ENCODE measurements around the gene KMT2C.

DNA sequence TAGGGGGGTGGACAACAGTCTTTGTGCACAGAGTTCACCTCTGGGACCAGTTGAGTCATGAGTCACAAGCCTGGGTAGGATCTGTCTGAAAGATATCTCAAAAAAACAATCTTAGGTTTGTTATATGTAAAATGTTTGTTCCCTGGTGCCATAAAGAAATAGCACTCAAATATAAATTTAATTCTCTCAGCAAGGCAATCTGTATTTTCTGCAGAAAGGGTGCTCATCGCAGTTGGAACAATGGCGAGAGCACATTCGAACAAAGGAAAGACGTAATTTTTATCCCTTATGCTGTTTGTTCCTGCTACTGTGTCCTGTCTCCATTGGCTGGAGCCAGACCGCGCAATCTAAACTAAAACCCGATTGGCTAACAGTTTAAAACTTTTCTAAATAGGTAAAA, 346.6 kb downstream of the KMT2C start:
- TF ChIP-seq, protein P1, sequence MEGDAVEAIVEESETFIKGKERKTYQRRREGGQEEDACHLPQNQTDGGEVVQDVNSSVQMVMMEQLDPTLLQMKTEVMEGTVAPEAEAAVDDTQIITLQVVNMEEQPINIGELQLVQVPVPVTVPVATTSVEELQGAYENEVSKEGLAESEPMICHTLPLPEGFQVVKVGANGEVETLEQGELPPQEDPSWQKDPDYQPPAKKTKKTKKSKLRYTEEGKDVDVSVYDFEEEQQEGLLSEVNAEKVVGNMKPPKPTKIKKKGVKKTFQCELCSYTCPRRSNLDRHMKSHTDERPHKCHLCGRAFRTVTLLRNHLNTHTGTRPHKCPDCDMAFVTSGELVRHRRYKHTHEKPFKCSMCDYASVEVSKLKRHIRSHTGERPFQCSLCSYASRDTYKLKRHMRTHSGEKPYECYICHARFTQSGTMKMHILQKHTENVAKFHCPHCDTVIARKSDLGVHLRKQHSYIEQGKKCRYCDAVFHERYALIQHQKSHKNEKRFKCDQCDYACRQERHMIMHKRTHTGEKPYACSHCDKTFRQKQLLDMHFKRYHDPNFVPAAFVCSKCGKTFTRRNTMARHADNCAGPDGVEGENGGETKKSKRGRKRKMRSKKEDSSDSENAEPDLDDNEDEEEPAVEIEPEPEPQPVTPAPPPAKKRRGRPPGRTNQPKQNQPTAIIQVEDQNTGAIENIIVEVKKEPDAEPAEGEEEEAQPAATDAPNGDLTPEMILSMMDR (IDR thresholded peaks at IDR 0.05; ENCODE audit: borderline replicate concordance, extremely low read depth, low read length, poor library complexity, severe bottlenecking): no peak
- no peak for TF ChIP-seq EZH2 (IDR thresholded peaks at IDR 0.05; ENCODE audit: borderline replicate concordance, low read depth, low read length, severe bottlenecking)

Data from DND-41 (cell line).